Activated CD8-positive, alpha-beta T cell treated with anti-CD3 and anti-CD28 coated beads, Interleukin-2, amount 10 ng/mL, durations not matched to agents 7 days and 5 days (primary cell): Measurements from ENCODE around the gene GPR34. TPM values are rescaled to one million over a fixed set of nuclear protein-coding genes. Genes with fewer than 3 reads are reported as not detected.

Experiments used
- ATAC-seq: fragments of 150-1000 bp; cut with Tn5 transposase; one replicate; pipeline ENCODE4 v1.10.0; 2021; ENCODE audit warnings: moderate library complexity
- CTCF ChIA-PET: fragments of 350-600 bp; sonication (Branson Sonifier 250); formaldehyde crosslinking; loops from one replicate; lab custom pipeline; 2021; ENCODE audit warnings: antibody characterized with exemption; lab: Charles Lee
- POLR2A ChIA-PET: fragments of 350-600 bp; sonication (Branson Sonifier 250); formaldehyde crosslinking; loops from one replicate; lab custom pipeline; 2021; ENCODE audit warnings: antibody characterized with exemption; lab: Charles Lee
- DNase-seq: peaks from one replicate; pipeline ENCODE4 v3.0.0-alpha.2; 2020
- H3K27ac Mint-ChIP-seq: one replicate; pipeline ENCODE4 v1.8.0; 2021; ENCODE audit warnings: mild to moderate bottlenecking, mixed read lengths
- H3K27me3 Mint-ChIP-seq: one replicate; pipeline ENCODE4 v1.8.0; 2021; ENCODE audit warnings: low read depth, mixed read lengths
- H3K36me3 Mint-ChIP-seq: one replicate; pipeline ENCODE4 v1.8.0; 2021; ENCODE audit warnings: low read depth, mixed read lengths
- H3K4me1 Mint-ChIP-seq: one replicate; pipeline ENCODE4 v1.8.0; 2021; ENCODE audit warnings: low read depth, mixed read lengths
- H3K4me3 Mint-ChIP-seq: one replicate; pipeline ENCODE4 v1.8.0; 2021; ENCODE audit warnings: mild to moderate bottlenecking, mixed read lengths
- H3K9me3 Mint-ChIP-seq: one replicate; pipeline ENCODE4 v1.8.0; 2022; ENCODE audit warnings: mixed read lengths; ENCODE audit not compliant: insufficient read depth
- total RNA-seq, 2 experiments: library from RNA; stranded (reverse); gene quantifications; one replicate each; pipeline ENCODE4 v1.2.3, GENCODE V29; 2021

Gene GPR34
- total RNA-seq, 2 experiments from 2014 or later, result 1.1 to 1.3 TPM

GRCh38 chrX:41739871-41740270 is 51.1 kb downstream of the GPR34 start:
- CTCF ChIA-PET, result no interaction called here
- Mint-ChIP-seq H3K27ac (no peak overlapping the region), H3K9me3 (no peaks in the 10 kb centered on the region), H3K27me3 (no peaks in the 10 kb centered on the region), H3K4me1 (peaks cover 35% of the 10 kb centered on the region), H3K4me3 (no peak overlapping the region), H3K36me3 (peaks cover 23% of the 10 kb centered on the region)
- DNase-seq (no peak), ATAC-seq (no peak)
- POLR2A ChIA-PET, result no interaction called here

Other genes with a start within 250 kb of the GPR34 start
- gene NYX, start 241.6 kb upstream of the GPR34 start, total RNA-seq, result not detected
- under 1 TPM; 0.37 to 0.53 TPM for gene GPR82, start 35.2 kb downstream of the GPR34 start, total RNA-seq
- gene CASK, start 234.6 kb downstream of the GPR34 start, total RNA-seq, result 10 to 100 TPM; 43.9 to 45.4 TPM